Retina (tissue), 1 donor: ENCODE data around the gene SLC39A1.
"Not testable (repeated sequence)": the region's sequence is repeated elsewhere in the genome, so short reads cannot be mapped to it uniquely, and the experiment has no call there.

Source experiments
- DNase-seq: peaks from one replicate; pipeline ENCODE4 v3.0.0-alpha.2; 2016

The SLC39A1 gene

DNA sequence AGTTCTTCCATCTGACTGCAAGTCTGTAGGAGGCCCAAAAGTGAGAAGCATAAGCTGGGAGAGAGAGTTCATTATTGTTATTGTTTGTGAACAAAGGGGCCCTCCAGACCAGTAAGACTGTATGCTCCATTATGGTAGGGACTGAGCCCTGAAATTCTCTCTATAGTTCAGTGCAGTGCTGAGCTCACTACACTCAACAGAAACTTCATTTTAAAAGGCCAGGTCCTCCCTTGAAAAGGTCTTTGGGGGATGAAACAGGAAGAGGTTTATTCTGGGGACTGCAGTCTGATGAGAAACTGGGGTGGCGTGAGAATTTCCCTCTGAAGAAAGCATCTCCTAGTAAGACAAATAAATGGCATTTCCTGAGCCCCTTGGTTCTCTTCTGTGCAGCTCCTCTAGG, 35.1 kb downstream of the SLC39A1 start:
- DNase-seq: no peak

GRCh38 chr1:153926405-153926804, 36.9 kb downstream of the SLC39A1 start:
- no peak for DNase-seq

- peak; percentile 99 for DNase-seq
Observed at GRCh38 chr1:153922972-153923925, 40.1 kb downstream of the SLC39A1 start, which contains the start of gene GATAD2B. TSS of gene GATAD2B (minus strand) at chr1:153922972. CDS start at chr1:153828347, 94,625 bp downstream.

GRCh38 chr1:153922076-153922971, 41.0 kb downstream of the SLC39A1 start:
- DNase-seq: peak; percentile 45

DNA sequence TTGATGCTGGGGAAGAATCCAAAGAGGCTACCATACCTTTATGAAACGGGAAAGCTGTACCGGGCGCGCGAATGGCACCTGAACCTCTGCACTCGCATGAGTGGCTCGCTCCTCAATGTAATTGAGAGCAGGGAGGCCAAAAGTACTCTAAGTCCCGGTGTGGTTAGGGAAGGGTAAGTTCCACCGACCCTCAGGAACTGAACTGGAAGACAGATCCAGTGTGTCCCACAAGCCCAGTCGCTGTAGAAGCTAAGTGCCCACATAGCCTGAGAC, 41.6 kb downstream of the SLC39A1 start:
- DNase-seq: no peak

GRCh38 chr1:153921080-153921802, 42.1 kb downstream of the SLC39A1 start:
- DNase-seq: no peak

- DNase-seq: no peak
Observed at GRCh38 chr1:153919876-153920852, 43.2 kb downstream of the SLC39A1 start.

- DNase-seq: no peak
Observed at GRCh38 chr1:153916297-153916696, 47.0 kb downstream of the SLC39A1 start.

GRCh38 chr1:153912349-153912748, 51.0 kb downstream of the SLC39A1 start:
- DNase-seq: no peak

- DNase-seq: not testable (repeated sequence)
Observed at GRCh38 chr1:153910560-153910959, 52.8 kb downstream of the SLC39A1 start.
